ENCODE measurements around the gene ZNF195. TPM values are rescaled to one million over a fixed set of nuclear protein-coding genes. Genes with fewer than 3 reads are reported as not detected.
A peak's percentile ranks its signal among the peaks of the same experiment; 100 is the strongest.
"Not testable (repeated sequence)": the region's sequence is repeated elsewhere in the genome, so short reads cannot be mapped to it uniquely, and the experiment has no call there.

The ZNF195 gene
- total and polyA plus RNA-seq, 2 of the 8 experiments (the other 6 are each of a cell fraction or from before 2014, with no cell fraction given): 23.9 to 88.6 TPM

DNA sequence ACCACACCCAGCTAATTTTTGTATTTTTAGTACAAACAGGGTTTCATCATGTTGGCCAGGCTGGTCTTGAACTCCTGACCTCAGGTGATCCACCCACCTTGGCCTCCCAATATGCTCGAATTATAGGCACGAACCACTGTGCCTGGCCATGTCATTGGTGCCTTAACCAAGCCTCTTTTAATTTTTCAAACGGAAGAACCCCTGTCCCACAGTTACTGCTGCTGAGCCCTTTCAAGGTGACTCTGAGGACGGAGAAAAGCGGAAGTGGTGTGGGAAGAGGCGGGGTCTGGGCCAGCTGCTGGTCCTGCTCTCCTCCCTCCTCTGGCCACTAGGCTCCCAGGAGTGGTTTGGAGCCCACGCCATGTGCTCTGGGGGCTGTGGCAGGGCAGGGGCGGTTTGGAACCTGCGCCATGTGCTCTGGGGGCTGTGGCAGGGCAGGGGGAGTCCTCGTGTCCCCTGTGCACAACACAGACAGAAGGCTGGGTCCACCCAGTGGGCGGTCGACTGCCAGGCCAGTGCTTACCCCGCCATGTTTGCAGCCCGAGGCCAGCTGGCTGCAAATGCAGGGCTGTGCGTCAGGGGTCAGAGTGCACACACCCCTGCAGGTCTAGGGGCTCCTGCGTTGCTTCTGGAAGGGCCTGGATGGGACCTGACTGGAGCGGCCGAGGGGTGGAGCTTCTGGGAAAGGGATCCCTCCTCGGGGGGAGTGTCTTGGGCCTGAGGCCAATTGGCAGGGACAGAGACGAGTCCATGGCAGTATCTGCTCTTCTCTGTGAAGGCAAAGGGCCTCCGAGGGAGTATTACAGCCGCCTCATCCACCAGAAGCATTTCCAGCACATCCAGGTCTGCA, 25.4 kb upstream of the ZNF195 start:
- H3K9me3 ChIP-seq (ENCODE audit: insufficient read depth in 2 of 2, low read depth in 1 of 2, low read length in 1 of 2); H3K14ac ChIP-seq (ENCODE audit: insufficient read length); H3K18ac ChIP-seq (ENCODE audit: extremely low read depth, low read length); H3K4me1 ChIP-seq (replicated peaks in 1 of 4; ENCODE audit: control insufficient read depth in 3 of 4, insufficient read depth in 4 of 4, low read length in 3 of 4); H3K79me1 ChIP-seq (ENCODE audit: low read depth, low read length); H3K23ac ChIP-seq (ENCODE audit: insufficient read length); H4K91ac ChIP-seq (replicated peaks; ENCODE audit: insufficient read length, low read length); H3K27ac ChIP-seq (ENCODE audit: low read depth, low read length); H4K20me1 ChIP-seq (replicated peaks in 1 of 2; ENCODE audit: control insufficient read depth in 1 of 2, insufficient read depth in 2 of 2, low read length in 2 of 2); H3K4ac ChIP-seq (replicated peaks; ENCODE audit: insufficient read length, low read depth, low read length); H2BK20ac ChIP-seq (ENCODE audit: low read length); H4K5ac ChIP-seq (ENCODE audit: insufficient read length, low read depth, low read length); FAIRE-seq; H3K27me3 ChIP-seq (replicated peaks in 1 of 4; ENCODE audit: control insufficient read depth in 3 of 4, extremely low read depth in 1 of 4, insufficient read depth in 3 of 4, low read length in 3 of 4); H2BK15ac ChIP-seq (ENCODE audit: low read length); H2BK120ac ChIP-seq (replicated peaks; ENCODE audit: low read depth, low read length); H3K4me2 ChIP-seq (ENCODE audit: insufficient read depth in 1 of 2, low read depth in 2 of 2, low read length in 2 of 2); H3K9ac ChIP-seq (replicated peaks in 1 of 4; ENCODE audit: extremely low read depth in 1 of 4, low read depth in 3 of 4, low read length in 3 of 4); H2AFZ ChIP-seq (ENCODE audit: low read length); H3K56ac ChIP-seq (replicated peaks; ENCODE audit: insufficient read length, low read depth, low read length); H2BK5ac ChIP-seq (ENCODE audit: low read depth, low read length); H2AK5ac ChIP-seq (ENCODE audit: low read depth, low read length); H3K4me3 ChIP-seq (ENCODE audit: extremely low read depth in 1 of 4, insufficient read depth in 2 of 4, low read depth in 3 of 4, low read length in 4 of 4); H3K79me2 ChIP-seq (ENCODE audit: control insufficient read depth in 1 of 2, insufficient read depth in 2 of 2, low read length in 2 of 2); H2BK12ac ChIP-seq (ENCODE audit: low read depth, low read length); DNase-seq (ENCODE audit: low read depth in 1 of 2, low spot score in 2 of 2); H3K23me2 ChIP-seq (ENCODE audit: low read depth, low read length): not testable (repeated sequence)
- CTCF ChIA-PET (ENCODE audit: partially characterized antibody): interaction anchor here (0.7 kb wide), 1 partner anchor 65 kb away, joined by 3 read pairs; no protein-coding TSS in a partner anchor
- H3K36me3 ChIP-seq (ENCODE audit: control insufficient read depth in 2 of 4, insufficient read depth in 4 of 4, low read length in 3 of 4): peaks cover 4 to 52% (median 19%) of the 10 kb centered on the region in 4 experiments
- peak overlapping the region; percentile 51; the same call in 1 of the 2 replicates for H4K8ac ChIP-seq (ENCODE audit: extremely low read depth, insufficient read depth, low read length)
- TF ChIP-seq, protein P1, sequence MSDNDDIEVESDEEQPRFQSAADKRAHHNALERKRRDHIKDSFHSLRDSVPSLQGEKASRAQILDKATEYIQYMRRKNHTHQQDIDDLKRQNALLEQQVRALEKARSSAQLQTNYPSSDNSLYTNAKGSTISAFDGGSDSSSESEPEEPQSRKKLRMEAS (IDR thresholded peaks at IDR 0.05): 0 out of 2 replicates have a peak, but pooled peaks have one; percentile 7
- 92% methylated on average over 18 of the region's 22 CpGs; no CpG with 5 or more reads in 1 of the 2 experiments for WGBS, 2 experiments (ENCODE audit: extremely low coverage in 1 of 2, insufficient coverage in 1 of 2, insufficient read length in 1 of 2, insufficient replicate concordance in 2 of 2, low coverage in 1 of 2, low lambda C conversion rate in 2 of 2, missing lambda C conversion rate in 1 of 2)
- POLR2A ChIA-PET (ENCODE audit: partially characterized antibody): interaction anchor here (0.9 to 10.3 kb wide), 3 partner anchors 8 to 28 kb away, joined by 3 to 187 read pairs (median 8); partner anchors contain the start of gene ZNF195

All from H1 (cell line).